Dermis lymphatic vessel endothelial cell (primary cell): ENCODE data around the gene GIMD1. TPM values are rescaled to one million over a fixed set of nuclear protein-coding genes. Genes with fewer than 3 reads are reported as not detected.

ENCODE experiments used
- total RNA-seq: library from RNA; depleted of rRNA; stranded (reverse); fragments of >200 nt; gene quantifications from 2 replicates; pipeline ENCODE4 v1.2.1, GENCODE V29; 2014

The GIMD1 gene
- not detected in 2 replicates for total RNA-seq

GRCh38 chr4:106368678-106369077, at the start of gene GIMD1:
TSS of gene GIMD1 (minus strand) at chr4:106368778. CDS start at chr4:106367435, 1,343 bp downstream.

GRCh38 chr4:106315968-106316772, 52.4 kb downstream of the GIMD1 start, which contains the start of the genes AIMP1 and TBCK:
TSS of gene AIMP1 (plus strand) at chr4:106316550. CDS start at chr4:106325010, 8,460 bp downstream.
TSS of gene TBCK (minus strand) at chr4:106316209. CDS start at chr4:106308960, 7,249 bp downstream.

Other genes starting within 250 kb of the GIMD1 start
- 20.6 and 30.0 TPM in 2 replicates for gene TBCK, start 52.6 kb downstream of the GIMD1 start, total RNA-seq
- gene AIMP1, start 52.2 kb downstream of the GIMD1 start, total RNA-seq, result 12.8 and 16.7 TPM in 2 replicates